Testis (tissue), 2 donors: ENCODE data around the gene C1orf21.

ENCODE experiments used
- POLR2A ChIP-seq: fragments of 450-650 bp; IDR thresholded peaks from one replicate; pipeline ENCODE4 v1.6.1; 2017; ENCODE audit warnings: antibody characterized with exemption, mild to moderate bottlenecking, moderate library complexity
- TF ChIP-seq, protein P1 (sequence below), 3 experiments: fragments of 450-650 bp in 2 of 3; fragments of 200-600 bp in 1 of 3; sonication (generic) in 1 of 3; IDR thresholded peaks; one replicate each; pipeline ENCODE4 v1.5.1; 2016 to 2019; ENCODE audit warnings: antibody characterized with exemption in 3 of 3, mild to moderate bottlenecking in 2 of 3, moderate library complexity in 1 of 3

DNA sequence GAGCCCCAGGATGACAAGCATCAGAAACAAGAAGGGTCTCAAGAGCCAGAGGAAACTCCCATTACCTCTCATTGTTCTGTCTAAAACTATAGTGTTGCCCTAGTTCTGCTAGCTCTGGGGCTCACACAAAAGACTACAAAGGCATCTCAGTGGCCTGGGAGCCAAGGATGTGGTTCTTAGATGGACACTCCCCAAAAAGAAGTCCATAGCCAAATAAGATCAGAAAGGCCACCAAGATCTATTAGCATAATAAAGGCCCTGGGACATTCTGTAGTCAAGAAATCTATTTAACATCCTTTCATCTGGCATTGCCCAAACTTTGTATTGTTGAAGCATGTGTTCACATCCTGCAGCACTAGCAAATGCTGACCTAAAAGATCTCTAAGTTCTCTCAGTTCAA, 268.4 kb downstream of the C1orf21 start:
- TF ChIP-seq, protein P1, sequence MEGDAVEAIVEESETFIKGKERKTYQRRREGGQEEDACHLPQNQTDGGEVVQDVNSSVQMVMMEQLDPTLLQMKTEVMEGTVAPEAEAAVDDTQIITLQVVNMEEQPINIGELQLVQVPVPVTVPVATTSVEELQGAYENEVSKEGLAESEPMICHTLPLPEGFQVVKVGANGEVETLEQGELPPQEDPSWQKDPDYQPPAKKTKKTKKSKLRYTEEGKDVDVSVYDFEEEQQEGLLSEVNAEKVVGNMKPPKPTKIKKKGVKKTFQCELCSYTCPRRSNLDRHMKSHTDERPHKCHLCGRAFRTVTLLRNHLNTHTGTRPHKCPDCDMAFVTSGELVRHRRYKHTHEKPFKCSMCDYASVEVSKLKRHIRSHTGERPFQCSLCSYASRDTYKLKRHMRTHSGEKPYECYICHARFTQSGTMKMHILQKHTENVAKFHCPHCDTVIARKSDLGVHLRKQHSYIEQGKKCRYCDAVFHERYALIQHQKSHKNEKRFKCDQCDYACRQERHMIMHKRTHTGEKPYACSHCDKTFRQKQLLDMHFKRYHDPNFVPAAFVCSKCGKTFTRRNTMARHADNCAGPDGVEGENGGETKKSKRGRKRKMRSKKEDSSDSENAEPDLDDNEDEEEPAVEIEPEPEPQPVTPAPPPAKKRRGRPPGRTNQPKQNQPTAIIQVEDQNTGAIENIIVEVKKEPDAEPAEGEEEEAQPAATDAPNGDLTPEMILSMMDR (IDR thresholded peaks at IDR 0.05), result no peak
- TF ChIP-seq POLR2A, result no peak
